Measurements from ENCODE around the gene ZNF805.

Gene ZNF805

GRCh38 chr19:57280165-57280961 lies 39.9 kb downstream of the ZNF805 start, which contains the start of gene ZNF460:
TSS of gene ZNF460 (plus strand) at chr19:57280485. CDS start at chr19:57280807, 322 bp downstream.
- no peak for TF ChIP-seq CTCF (IDR thresholded peaks at IDR 0.05; ENCODE audit: low read depth, low read length)

GRCh38 chr19:57280962-57281400 lies 40.5 kb downstream of the ZNF805 start:
- H3K4me3 ChIP-seq (ENCODE audit: low read depth, low read length), result peak overlapping the region; percentile 61
- TF ChIP-seq CTCF (IDR thresholded peaks at IDR 0.05; ENCODE audit: low read depth, low read length), result no peak

More at GRCh38 chr19:57280165-57280961, 39.9 kb downstream of the ZNF805 start, which contains the start of gene ZNF460:
- peak within 1 kb of the TSS; percentile 61 for H3K4me3 ChIP-seq (ENCODE audit: low read depth, low read length)

GRCh38 chr19:57282011-57282643 lies 41.7 kb downstream of the ZNF805 start:
- H3K4me3 ChIP-seq (ENCODE audit: low read depth, low read length), result peak overlapping the region; percentile 61
- TF ChIP-seq CTCF (IDR thresholded peaks at IDR 0.05; ENCODE audit: low read depth, low read length), result no peak

GRCh38 chr19:57288373-57288772 lies 47.9 kb downstream of the ZNF805 start:
- no peak overlapping the region for H3K4me3 ChIP-seq (ENCODE audit: low read depth, low read length)
- no peak for TF ChIP-seq CTCF (IDR thresholded peaks at IDR 0.05; ENCODE audit: low read depth, low read length)

GRCh38 chr19:57290970-57291369 lies 50.5 kb downstream of the ZNF805 start:
- no peak overlapping the region for H3K4me3 ChIP-seq (ENCODE audit: low read depth, low read length)
- no peak for TF ChIP-seq CTCF (IDR thresholded peaks at IDR 0.05; ENCODE audit: low read depth, low read length)

GRCh38 chr19:57292547-57292946 lies 52.1 kb downstream of the ZNF805 start:
- H3K4me3 ChIP-seq (ENCODE audit: low read depth, low read length), result no peak overlapping the region
- no peak for TF ChIP-seq CTCF (IDR thresholded peaks at IDR 0.05; ENCODE audit: low read depth, low read length)

- no peak overlapping the region for H3K4me3 ChIP-seq (ENCODE audit: low read depth, low read length)
- TF ChIP-seq CTCF (IDR thresholded peaks at IDR 0.05; ENCODE audit: low read depth, low read length), result no peak
Observed at GRCh38 chr19:57293719-57294118, 53.3 kb downstream of the ZNF805 start.
